Measurements from ENCODE around the gene APOA4.

- TF ChIP-seq CTCF (IDR thresholded peaks at IDR 0.05) (no peak), EZH2 (IDR thresholded peaks at IDR 0.05; ENCODE audit: borderline replicate concordance, insufficient read depth, low read depth, low read length, poor library complexity, severe bottlenecking) (no peak)
Measured at GRCh38 chr11:116797816-116798215, 25.3 kb downstream of the APOA4 start.
